IPS-18a (cell line): ENCODE data around the gene SYNPO2.
"Not testable (repeated sequence)": the region's sequence is repeated elsewhere in the genome, so short reads cannot be mapped to it uniquely, and the experiment has no call there.

ENCODE experiments used
- H3K27ac ChIP-seq: one replicate; pipeline ENCODE4 v1.5.1; 2013; ENCODE audit warnings: low read length
- H3K27me3 ChIP-seq: one replicate; pipeline ENCODE4 v1.6.1; 2013; ENCODE audit warnings: mild to moderate bottlenecking, low read length; ENCODE audit not compliant: control insufficient read depth, insufficient read depth
- H3K36me3 ChIP-seq: one replicate; pipeline ENCODE4 v1.6.1; 2013; ENCODE audit warnings: low read depth, low read length; ENCODE audit not compliant: control insufficient read depth
- H3K4me1 ChIP-seq: one replicate; pipeline ENCODE4 v1.6.1; 2013; ENCODE audit warnings: low read depth, low read length; ENCODE audit not compliant: control insufficient read depth
- H3K4me3 ChIP-seq: one replicate; pipeline ENCODE4 v1.5.1; 2013; ENCODE audit warnings: low read length
- H3K9ac ChIP-seq: one replicate; pipeline ENCODE4 v1.6.1; 2013; ENCODE audit warnings: mild to moderate bottlenecking, low read length, moderate library complexity
- H3K9me3 ChIP-seq: one replicate; pipeline ENCODE4 v1.6.1; 2013; ENCODE audit warnings: low read depth, low read length; ENCODE audit not compliant: control insufficient read depth

The SYNPO2 gene

DNA sequence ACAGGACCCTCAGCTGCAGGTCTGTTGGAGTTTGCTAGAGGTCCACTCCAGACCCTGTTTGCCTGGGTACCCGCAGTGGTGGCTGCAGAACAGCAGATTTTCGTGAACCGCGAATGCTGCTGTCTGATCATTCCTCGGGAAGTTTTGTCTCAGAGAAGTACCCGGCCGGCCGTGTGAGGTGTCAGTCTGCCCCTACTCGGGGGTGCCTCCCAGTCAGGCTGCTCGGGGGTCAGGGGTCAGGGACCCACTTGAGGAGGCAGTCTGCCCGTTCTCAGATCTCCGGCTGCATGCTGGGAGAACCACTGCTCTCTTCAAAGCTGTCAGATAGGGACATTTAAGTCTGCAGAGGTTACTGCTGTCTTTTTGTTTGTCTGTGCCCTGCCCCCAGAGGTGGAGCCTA is 178.5 kb downstream of the SYNPO2 start:
- not testable (repeated sequence) for H3K36me3 ChIP-seq, H3K9me3 ChIP-seq, H3K27me3 ChIP-seq, H3K4me3 ChIP-seq, H3K27ac ChIP-seq, H3K9ac ChIP-seq
- H3K4me1 ChIP-seq, result peaks cover 11% of the 10 kb centered on the region

DNA sequence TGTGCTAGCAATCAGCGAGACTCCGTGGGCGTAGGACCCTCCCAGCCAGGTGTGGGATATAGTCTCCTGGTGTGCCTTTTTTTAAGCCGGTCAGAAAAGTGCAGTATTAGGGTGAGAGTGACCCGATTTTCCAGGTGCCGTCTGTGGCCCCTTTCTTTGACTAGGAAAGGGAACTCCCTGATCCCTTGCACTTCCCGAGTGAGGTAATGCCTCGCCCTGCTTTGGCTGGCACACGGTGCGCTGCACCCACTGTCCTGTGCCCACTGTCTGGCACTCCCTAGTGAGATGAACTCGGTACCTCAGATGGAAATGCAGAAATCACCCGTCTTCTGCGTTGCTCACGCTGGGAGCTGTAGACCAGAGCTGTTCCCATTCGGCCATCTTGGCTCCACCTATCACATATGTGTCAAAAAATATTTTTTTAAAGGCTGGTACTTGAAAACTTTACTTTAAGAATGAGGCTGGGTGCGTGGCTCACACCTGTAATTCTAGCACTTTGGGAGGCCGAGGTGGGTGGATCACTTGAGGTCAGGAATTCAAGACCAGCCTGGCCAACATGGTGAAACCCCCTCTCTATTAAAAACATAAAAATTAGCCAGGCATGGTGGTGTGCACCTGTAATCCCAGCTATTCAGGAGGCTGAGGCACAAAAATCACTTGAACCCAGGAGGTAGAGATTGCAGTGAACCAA is 179.2 kb downstream of the SYNPO2 start:
- not testable (repeated sequence) for H3K9me3 ChIP-seq, H3K27ac ChIP-seq, H3K36me3 ChIP-seq, H3K27me3 ChIP-seq
- H3K4me3 ChIP-seq, result peak overlapping the region; percentile 62
- H3K9ac ChIP-seq, result peak overlapping the region; percentile 18
- peaks cover 11% of the 10 kb centered on the region for H3K4me1 ChIP-seq

DNA sequence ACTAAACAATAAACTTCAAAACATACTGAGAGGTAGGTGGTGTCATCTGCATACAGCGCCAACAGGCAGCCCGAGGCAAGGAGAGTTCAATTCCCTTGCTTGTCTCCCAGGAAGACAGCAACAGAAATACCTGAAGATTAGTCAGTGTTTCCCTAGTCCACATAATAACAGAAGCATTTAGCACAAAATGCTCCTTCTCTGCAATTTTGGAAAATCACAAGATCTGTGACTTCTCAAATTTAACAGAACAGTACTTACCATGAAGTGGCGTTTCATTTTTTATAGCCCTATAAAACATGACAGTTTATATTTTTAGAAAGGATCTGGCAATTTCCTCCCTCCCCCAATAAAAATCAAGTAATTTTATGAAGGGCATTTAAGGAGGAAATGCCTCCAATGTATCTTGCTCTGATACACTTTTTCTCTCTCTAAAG is 179.9 kb downstream of the SYNPO2 start:
- Histone ChIP-seq H3K4me3 (peak overlapping the region; percentile 62), H3K4me1 (peaks cover 11% of the 10 kb centered on the region), H3K36me3 (no peaks in the 10 kb centered on the region), H3K27ac (no peak overlapping the region), H3K9ac (no peak overlapping the region), H3K9me3 (peaks cover 3% of the 10 kb centered on the region), H3K27me3 (peaks cover 9% of the 10 kb centered on the region)

DNA sequence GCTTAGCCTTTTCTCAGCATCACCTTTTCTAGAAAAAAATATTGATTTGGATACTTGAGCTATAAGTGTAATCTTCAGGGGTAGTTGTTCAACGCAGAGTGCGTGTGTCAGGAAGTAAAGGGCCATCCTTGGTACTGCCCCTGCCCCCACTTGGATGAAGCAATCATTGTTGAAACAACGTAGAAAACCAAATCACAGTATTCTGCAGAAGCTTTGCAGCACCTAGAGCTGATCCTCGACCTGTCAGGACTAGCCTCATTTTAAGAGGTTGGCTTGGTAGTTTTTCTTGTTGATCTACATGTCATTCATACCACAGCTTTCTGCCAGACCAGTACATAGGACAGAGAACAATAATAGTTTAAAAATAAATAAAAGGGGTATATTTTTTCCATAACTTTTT is 181.6 kb downstream of the SYNPO2 start:
- peaks cover 9% of the 10 kb centered on the region for H3K27me3 ChIP-seq
- H3K4me3 ChIP-seq, result no peak overlapping the region
- peaks cover 3% of the 10 kb centered on the region for H3K9me3 ChIP-seq
- peaks cover 11% of the 10 kb centered on the region for H3K4me1 ChIP-seq
- H3K9ac ChIP-seq, result no peak overlapping the region
- H3K27ac ChIP-seq, result no peak overlapping the region
- no peaks in the 10 kb centered on the region for H3K36me3 ChIP-seq

DNA sequence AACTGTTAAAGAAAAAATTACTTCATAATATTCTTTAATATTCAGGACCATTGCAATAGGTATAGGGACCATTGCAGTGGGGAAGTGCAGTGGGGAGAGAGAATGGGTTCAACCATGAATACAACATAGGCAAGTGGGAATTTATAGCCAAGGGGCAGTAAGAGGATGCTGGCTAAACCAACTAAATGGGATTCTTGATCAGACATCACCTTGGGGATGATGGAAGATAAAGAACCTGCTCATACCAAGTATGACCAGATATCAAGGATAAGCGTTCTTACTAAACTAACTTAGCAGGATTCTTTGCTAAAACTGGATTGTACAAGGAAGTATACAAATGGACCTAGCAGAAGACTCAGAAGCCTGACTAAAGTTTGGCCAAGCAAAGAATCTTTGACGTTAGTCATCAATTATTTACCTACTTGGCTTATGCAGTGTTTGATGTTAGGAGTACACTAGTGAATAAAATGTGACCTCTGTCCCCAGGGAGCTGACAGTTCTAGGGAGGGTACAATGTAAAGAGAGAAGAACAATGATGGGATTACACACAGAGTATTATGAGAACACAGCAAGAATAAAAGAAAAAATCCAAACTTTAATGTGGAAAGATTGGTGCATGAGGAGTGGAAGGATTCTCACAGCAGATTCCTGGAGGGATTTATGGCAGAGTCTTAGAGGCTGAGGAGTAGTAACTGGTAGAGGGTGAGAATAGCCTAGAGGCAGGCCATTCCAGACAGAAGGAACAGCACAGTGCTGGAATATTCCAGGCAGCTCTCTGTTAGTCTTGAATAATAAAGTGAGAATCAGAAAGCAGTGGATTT is 192.3 kb downstream of the SYNPO2 start:
- no peak overlapping the region for H3K27ac ChIP-seq
- H3K36me3 ChIP-seq, result no peaks in the 10 kb centered on the region
- no peak overlapping the region for H3K4me3 ChIP-seq
- H3K4me1 ChIP-seq, result no peaks in the 10 kb centered on the region
- H3K9me3 ChIP-seq, result no peaks in the 10 kb centered on the region
- H3K27me3 ChIP-seq, result no peaks in the 10 kb centered on the region
- no peak overlapping the region for H3K9ac ChIP-seq

DNA sequence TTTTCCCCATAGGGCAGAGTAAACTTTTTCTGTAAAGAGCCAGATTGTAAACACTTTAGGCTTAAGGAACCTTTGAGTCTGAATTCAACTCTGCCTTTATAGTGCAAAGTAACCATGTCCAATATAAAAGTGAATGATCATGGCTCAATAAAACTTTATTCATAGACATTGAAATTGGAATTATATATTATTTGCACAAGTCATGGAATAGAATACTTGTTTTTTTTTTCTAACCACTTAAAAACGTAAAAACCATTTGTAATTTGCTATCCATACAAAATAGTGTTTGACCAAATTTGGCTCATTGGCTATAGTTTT is 192.8 kb downstream of the SYNPO2 start:
- no peak overlapping the region for H3K27ac ChIP-seq
- no peak overlapping the region for H3K9ac ChIP-seq
- no peaks in the 10 kb centered on the region for H3K27me3 ChIP-seq
- H3K36me3 ChIP-seq, result no peaks in the 10 kb centered on the region
- no peaks in the 10 kb centered on the region for H3K9me3 ChIP-seq
- H3K4me1 ChIP-seq, result no peaks in the 10 kb centered on the region
- H3K4me3 ChIP-seq, result no peak overlapping the region

DNA sequence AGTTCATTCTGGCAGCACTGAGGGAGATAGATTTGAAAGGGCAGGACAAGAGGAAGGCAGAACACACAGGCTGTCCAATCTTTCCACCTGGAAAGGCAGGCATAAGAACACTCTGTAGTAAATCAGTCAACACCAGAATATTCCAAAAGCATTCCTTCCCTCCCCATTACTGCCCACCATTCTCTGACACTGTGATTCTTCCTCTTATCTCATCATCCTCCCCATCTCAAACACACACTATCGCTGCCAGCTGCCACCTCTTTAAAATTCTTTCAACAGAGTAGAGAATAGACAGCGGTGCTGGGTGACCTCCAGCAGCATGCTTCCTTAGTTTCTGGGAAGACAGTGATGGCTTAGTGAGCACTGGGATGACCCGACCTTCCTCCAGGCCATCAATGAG is 193.3 kb downstream of the SYNPO2 start:
- H3K4me3 ChIP-seq, result no peak overlapping the region

DNA sequence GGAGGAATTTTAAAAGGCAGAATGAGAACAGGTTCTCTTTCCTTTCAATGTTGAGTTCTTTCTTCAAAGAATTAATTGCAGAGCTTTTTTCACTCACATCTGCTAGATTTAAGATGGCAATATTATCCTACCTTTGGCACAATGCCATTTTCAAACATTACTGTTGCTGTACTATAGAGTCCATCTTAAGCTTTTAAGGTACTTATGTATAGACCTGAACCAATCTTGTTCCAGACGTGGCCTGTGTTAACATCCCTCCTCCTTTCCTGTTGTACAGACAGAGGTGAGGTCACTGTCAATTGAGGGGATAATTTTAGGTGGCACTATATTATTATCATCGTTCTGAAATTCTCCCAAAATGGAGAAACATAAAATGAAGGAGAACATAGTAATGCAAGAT is 194.0 kb downstream of the SYNPO2 start:
- no peaks in the 10 kb centered on the region for H3K4me1 ChIP-seq
- H3K27ac ChIP-seq, result no peak overlapping the region
- no peaks in the 10 kb centered on the region for H3K27me3 ChIP-seq
- H3K9ac ChIP-seq, result no peak overlapping the region
- H3K36me3 ChIP-seq, result no peaks in the 10 kb centered on the region
- no peaks in the 10 kb centered on the region for H3K9me3 ChIP-seq
- H3K4me3 ChIP-seq, result no peak overlapping the region

More for the DNA sequence above, 193.3 kb downstream of the SYNPO2 start:
- Histone ChIP-seq H3K9ac (no peak overlapping the region), H3K9me3 (no peaks in the 10 kb centered on the region), H3K27ac (no peak overlapping the region), H3K27me3 (no peaks in the 10 kb centered on the region), H3K36me3 (no peaks in the 10 kb centered on the region), H3K4me1 (no peaks in the 10 kb centered on the region)

DNA sequence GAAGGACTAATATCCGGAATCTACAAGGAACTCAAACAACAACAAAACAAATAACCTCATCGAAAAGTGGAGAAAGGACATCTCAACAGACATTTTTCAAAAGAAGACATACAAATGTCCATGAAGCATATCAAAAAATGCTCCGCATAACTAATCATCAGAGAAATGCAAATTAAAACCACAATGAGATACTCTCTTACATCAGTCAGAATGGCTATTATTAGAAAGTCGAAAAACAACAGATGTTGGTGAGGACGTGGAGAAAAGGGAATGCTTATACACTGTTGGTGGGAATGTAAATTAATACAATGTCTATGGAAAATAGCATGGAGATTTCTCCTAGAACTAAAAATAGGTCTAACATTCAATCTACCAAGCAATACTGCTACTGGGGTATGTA is 195.9 kb downstream of the SYNPO2 start:
- no peak overlapping the region for H3K9ac ChIP-seq
- H3K27ac ChIP-seq, result no peak overlapping the region

DNA sequence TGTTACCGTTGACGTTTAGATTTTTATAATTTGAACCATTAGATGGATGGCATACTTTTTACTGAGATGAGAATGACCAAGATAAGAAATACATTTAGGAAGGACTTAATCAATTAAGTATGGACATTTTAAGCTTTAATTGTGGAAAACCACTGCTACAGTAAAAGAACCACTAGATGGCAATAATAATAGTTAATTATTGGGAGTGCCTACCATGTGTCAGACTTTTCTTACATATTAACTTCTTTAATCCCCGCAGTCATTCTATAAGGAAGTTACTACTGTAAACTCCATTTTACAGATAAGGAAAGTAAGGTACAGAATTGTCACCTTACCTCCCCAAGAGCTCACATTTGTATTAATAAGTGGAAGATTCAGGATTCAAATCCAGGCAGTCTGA is 198.5 kb downstream of the SYNPO2 start:
- Histone ChIP-seq H3K4me3 (no peak overlapping the region), H3K36me3 (no peaks in the 10 kb centered on the region), H3K9me3 (no peaks in the 10 kb centered on the region), H3K27ac (no peak overlapping the region), H3K9ac (no peak overlapping the region), H3K4me1 (no peaks in the 10 kb centered on the region), H3K27me3 (no peaks in the 10 kb centered on the region)

More for the DNA sequence above, 195.9 kb downstream of the SYNPO2 start:
- no peaks in the 10 kb centered on the region for H3K4me1 ChIP-seq
- no peaks in the 10 kb centered on the region for H3K27me3 ChIP-seq
- H3K4me3 ChIP-seq, result no peak overlapping the region
- H3K36me3 ChIP-seq, result no peaks in the 10 kb centered on the region
- no peaks in the 10 kb centered on the region for H3K9me3 ChIP-seq

DNA sequence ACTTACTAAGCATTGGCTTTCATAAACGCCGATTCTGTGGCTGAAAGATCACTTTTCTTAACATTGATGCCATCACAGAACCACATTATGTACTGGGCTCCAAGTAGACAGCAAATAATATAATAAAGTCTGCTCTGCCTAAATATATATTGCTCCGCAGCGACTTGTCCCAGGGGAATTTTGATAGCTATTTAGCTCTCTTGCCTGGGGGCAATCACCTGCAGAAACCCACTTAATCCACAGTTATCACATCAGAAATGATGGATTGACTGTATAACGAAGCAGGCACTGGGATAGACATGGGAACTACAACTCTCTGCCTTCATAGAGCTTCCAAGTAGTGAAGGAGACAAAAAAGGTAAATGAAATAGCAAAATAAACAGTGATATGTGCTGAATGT is 199.0 kb downstream of the SYNPO2 start:
- Histone ChIP-seq H3K9me3 (no peaks in the 10 kb centered on the region), H3K27ac (no peak overlapping the region), H3K27me3 (no peaks in the 10 kb centered on the region), H3K4me1 (no peaks in the 10 kb centered on the region), H3K4me3 (no peak overlapping the region), H3K36me3 (no peaks in the 10 kb centered on the region), H3K9ac (no peak overlapping the region)
